ENCODE results near the gene TPP2.

DNA sequence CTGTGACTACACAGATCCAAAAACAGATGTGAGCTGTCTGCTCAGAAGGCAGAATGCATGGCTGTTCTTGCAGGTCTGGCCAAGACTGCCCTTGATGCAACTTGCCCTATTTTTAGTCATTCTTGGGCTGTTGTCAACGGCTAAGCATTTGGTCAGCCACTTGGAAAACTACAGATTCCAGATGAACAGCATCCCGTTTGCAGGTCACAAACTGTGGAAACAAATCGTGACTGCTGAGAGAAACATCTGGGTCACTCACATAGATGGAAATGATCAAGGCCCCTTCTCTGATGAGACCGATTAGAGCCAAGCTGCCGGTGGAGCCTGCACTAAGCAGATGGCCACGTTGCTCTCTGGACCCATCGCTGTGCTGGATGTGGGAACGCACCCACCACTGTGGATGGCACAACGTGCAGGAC, 113.5 kb downstream of the TPP2 start:
- TF ChIP-seq, protein P1, sequence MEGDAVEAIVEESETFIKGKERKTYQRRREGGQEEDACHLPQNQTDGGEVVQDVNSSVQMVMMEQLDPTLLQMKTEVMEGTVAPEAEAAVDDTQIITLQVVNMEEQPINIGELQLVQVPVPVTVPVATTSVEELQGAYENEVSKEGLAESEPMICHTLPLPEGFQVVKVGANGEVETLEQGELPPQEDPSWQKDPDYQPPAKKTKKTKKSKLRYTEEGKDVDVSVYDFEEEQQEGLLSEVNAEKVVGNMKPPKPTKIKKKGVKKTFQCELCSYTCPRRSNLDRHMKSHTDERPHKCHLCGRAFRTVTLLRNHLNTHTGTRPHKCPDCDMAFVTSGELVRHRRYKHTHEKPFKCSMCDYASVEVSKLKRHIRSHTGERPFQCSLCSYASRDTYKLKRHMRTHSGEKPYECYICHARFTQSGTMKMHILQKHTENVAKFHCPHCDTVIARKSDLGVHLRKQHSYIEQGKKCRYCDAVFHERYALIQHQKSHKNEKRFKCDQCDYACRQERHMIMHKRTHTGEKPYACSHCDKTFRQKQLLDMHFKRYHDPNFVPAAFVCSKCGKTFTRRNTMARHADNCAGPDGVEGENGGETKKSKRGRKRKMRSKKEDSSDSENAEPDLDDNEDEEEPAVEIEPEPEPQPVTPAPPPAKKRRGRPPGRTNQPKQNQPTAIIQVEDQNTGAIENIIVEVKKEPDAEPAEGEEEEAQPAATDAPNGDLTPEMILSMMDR (conservative IDR thresholded peaks at IDR 0.05; ENCODE audit: low read length) = no peak
- no peak for TF ChIP-seq EZH2phosphoT487 (IDR thresholded peaks at IDR 0.05; ENCODE audit: borderline replicate concordance, low read depth, low read length)
